Measurements from ENCODE around the gene CLCF1. TPM values are rescaled to one million over a fixed set of nuclear protein-coding genes. Genes with fewer than 3 reads are reported as not detected.

Gene CLCF1
- total and polyA plus RNA-seq, 2 of the 13 experiments (the other 11 are each of a cell fraction or from before 2014, with no cell fraction given), result 0.49 to 0.78 TPM

DNA sequence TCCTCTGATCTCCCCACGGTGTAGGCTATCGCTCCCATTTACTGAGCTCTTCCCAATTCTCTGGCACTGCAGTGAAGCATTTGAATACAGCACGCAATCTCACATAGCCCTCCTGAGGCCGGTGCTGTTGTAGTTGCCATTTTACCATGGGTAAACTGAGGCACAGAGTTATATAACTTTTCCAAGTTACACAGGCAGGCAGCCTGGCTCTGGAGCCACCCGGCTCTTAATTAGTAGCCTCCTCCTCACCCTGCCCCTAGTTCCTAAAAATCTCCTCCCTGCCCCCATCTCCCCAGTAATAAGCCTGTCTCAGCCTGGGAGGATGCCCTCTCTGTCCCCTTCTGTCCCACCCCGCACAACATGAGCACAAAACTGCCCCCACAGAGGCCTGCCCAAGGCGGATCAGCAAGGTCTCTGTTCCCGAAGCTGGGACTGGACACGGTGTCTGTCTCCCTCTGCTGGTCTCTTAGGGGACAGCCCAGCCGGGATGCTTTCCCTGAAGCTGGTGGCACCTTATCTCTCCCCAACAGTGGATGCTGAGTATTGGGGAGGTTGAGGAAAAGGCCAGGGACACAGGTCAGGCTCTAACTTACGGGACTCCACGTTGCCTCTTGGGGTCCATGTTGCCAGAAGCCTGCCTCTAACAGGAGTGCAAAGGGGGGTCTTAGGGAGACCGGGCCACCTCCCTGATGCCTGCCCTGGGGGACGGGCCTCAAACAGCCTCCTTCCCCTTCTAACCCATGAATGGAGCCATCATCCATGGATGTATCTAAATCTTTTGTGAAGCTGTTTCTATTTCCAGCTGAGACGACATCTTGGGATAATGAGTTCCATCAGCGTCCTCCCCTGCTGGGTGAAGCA lies 9.1 kb upstream of the CLCF1 start (continued):
- TF ChIP-seq PATZ1 (CRISPR knock-in tag; IDR thresholded peaks at IDR 0.05) (peak; percentile 67), MYC (CRISPR knock-in tag; IDR thresholded peaks at IDR 0.05; ENCODE audit: borderline replicate concordance) (peak; percentile 18; the same call in 1 of the 2 replicates), BHLHE40 (IDR thresholded peaks at IDR 0.05; ENCODE audit: low read length) (0 out of 2 replicates have a peak, but pooled peaks have one; percentile 7), ZNF567 (CRISPR knock-in tag; IDR thresholded peaks at IDR 0.05; ENCODE audit: borderline replicate concordance) (no peak), KLF13 (CRISPR knock-in tag; IDR thresholded peaks at IDR 0.05) (no peak), ZEB1 (IDR thresholded peaks at IDR 0.05; ENCODE audit: insufficient replicate concordance, low read depth) (no peak), ZNF101 (CRISPR knock-in tag; IDR thresholded peaks at IDR 0.05; ENCODE audit: borderline replicate concordance, low read depth) (no peak), ZNF614 (CRISPR knock-in tag; IDR thresholded peaks at IDR 0.05; ENCODE audit: borderline replicate concordance) (no peak), DRAP1 (CRISPR knock-in tag; IDR thresholded peaks at IDR 0.05) (no peak), ZNF205 (CRISPR knock-in tag; IDR thresholded peaks at IDR 0.05) (no peak), ZNF354B (CRISPR knock-in tag; IDR thresholded peaks at IDR 0.05) (no peak), ZNF572 (CRISPR knock-in tag; IDR thresholded peaks at IDR 0.05) (no peak), KAT8 (CRISPR knock-in tag; IDR thresholded peaks at IDR 0.05) (0 out of 2 replicates have a peak, but pooled peaks have one; percentile 21), ZNF317 (CRISPR knock-in tag; IDR thresholded peaks at IDR 0.05) (no peak), FOXM1 (CRISPR knock-in tag; IDR thresholded peaks at IDR 0.05) (no peak), ZNF280B (CRISPR knock-in tag; IDR thresholded peaks at IDR 0.05; ENCODE audit: borderline replicate concordance) (no peak), KLF11 (CRISPR knock-in tag; IDR thresholded peaks at IDR 0.05) (no peak)
- TF ChIP-seq, protein P1, sequence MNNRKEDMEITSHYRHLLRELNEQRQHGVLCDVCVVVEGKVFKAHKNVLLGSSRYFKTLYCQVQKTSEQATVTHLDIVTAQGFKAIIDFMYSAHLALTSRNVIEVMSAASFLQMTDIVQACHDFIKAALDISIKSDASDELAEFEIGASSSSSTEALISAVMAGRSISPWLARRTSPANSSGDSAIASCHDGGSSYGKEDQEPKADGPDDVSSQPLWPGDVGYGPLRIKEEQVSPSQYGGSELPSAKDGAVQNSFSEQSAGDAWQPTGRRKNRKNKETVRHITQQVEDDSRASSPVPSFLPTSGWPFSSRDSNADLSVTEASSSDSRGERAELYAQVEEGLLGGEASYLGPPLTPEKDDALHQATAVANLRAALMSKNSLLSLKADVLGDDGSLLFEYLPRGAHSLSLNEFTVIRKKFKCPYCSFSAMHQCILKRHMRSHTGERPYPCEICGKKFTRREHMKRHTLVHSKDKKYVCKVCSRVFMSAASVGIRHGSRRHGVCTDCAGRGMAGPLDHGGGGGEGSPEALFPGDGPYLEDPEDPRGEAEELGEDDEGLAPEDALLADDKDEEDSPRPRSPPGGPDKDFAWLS (CRISPR knock-in tag; IDR thresholded peaks at IDR 0.05; ENCODE audit: borderline replicate concordance), result no peak
- TF ChIP-seq, protein P2, sequence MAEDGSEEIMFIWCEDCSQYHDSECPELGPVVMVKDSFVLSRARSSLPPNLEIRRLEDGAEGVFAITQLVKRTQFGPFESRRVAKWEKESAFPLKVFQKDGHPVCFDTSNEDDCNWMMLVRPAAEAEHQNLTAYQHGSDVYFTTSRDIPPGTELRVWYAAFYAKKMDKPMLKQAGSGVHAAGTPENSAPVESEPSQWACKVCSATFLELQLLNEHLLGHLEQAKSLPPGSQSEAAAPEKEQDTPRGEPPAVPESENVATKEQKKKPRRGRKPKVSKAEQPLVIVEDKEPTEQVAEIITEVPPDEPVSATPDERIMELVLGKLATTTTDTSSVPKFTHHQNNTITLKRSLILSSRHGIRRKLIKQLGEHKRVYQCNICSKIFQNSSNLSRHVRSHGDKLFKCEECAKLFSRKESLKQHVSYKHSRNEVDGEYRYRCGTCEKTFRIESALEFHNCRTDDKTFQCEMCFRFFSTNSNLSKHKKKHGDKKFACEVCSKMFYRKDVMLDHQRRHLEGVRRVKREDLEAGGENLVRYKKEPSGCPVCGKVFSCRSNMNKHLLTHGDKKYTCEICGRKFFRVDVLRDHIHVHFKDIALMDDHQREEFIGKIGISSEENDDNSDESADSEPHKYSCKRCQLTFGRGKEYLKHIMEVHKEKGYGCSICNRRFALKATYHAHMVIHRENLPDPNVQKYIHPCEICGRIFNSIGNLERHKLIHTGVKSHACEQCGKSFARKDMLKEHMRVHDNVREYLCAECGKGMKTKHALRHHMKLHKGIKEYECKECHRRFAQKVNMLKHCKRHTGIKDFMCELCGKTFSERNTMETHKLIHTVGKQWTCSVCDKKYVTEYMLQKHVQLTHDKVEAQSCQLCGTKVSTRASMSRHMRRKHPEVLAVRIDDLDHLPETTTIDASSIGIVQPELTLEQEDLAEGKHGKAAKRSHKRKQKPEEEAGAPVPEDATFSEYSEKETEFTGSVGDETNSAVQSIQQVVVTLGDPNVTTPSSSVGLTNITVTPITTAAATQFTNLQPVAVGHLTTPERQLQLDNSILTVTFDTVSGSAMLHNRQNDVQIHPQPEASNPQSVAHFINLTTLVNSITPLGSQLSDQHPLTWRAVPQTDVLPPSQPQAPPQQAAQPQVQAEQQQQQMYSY (CRISPR knock-in tag; IDR thresholded peaks at IDR 0.05), result no peak

Measured in HepG2 (cell line).